ENCODE results near the gene DSE.

GRCh38 chr6:116398316-116399010, 27.7 kb downstream of the DSE start:
- TF ChIP-seq CTCF (IDR thresholded peaks at IDR 0.05) = no peak
- TF ChIP-seq POLR2AphosphoS5 (IDR thresholded peaks at IDR 0.05) = no peak
- no peak for TF ChIP-seq POLR2A (IDR thresholded peaks at IDR 0.05)
